ENCODE results near the gene EIF4G3.

Gene EIF4G3

GRCh38 chr1:20999525-21000244 is 177.0 kb downstream of the EIF4G3 start:
- Histone ChIP-seq H3K27me3 (replicated peaks in 2 of 5; ENCODE audit: control insufficient read depth in 4 of 5, insufficient read depth in 5 of 5, low read length in 4 of 5) (no peaks in the 10 kb centered on the region), H3K4me1 (ENCODE audit: control extremely low read depth in 1 of 4, control insufficient read depth in 4 of 4, insufficient read depth in 4 of 4, low read length in 3 of 4) (peaks cover 17 to 40% (median 30%) of the 10 kb centered on the region in 4 experiments), H3K36me3 (ENCODE audit: control insufficient read depth in 4 of 4, insufficient read depth in 4 of 4, low read length in 3 of 4) (peaks cover 0 to 2% (median under 1%) of the 10 kb centered on the region in 4 experiments), H3K9me3 (ENCODE audit: control extremely low read depth in 1 of 5, control insufficient read depth in 4 of 5, insufficient read depth in 2 of 5, low read depth in 1 of 5, low read length in 4 of 5) (no peaks in the 10 kb centered on the region), H3K4me3 (ENCODE audit: control insufficient read depth in 1 of 7, extremely low read depth in 1 of 7, insufficient read depth in 4 of 7, low read depth in 2 of 7, low read length in 6 of 7) (no peak overlapping the region), H3K27ac (ENCODE audit: insufficient read depth in 1 of 2, low read depth in 1 of 2, low read length in 2 of 2, poor library complexity in 1 of 2, severe bottlenecking in 2 of 2) (no peak overlapping the region)
- ChIA-PET CTCF (interaction anchor here (1.1 to 2.9 kb wide), 6 partner anchors 9 to 195 kb away, joined by 3 to 9 read pairs (median 5); no protein-coding TSS in a partner anchor), POLR2A (interaction anchor here (0.6 kb wide), 1 partner anchor 52 kb away, joined by 3 read pairs; no protein-coding TSS in a partner anchor)
- DNase-seq, result no peak
- WGBS (ENCODE audit: insufficient coverage), result no CpG with 5 or more reads among the region's 4 CpGs

- Histone ChIP-seq H3K27ac (ENCODE audit: insufficient read depth in 1 of 2, low read depth in 1 of 2, low read length in 2 of 2, poor library complexity in 1 of 2, severe bottlenecking in 2 of 2) (no peak overlapping the region), H3K27me3 (replicated peaks in 2 of 5; ENCODE audit: control insufficient read depth in 4 of 5, insufficient read depth in 5 of 5, low read length in 4 of 5) (no peaks in the 10 kb centered on the region), H3K9me3 (ENCODE audit: control extremely low read depth in 1 of 5, control insufficient read depth in 4 of 5, insufficient read depth in 2 of 5, low read depth in 1 of 5, low read length in 4 of 5) (no peaks in the 10 kb centered on the region), H3K36me3 (ENCODE audit: control insufficient read depth in 4 of 4, insufficient read depth in 4 of 4, low read length in 3 of 4) (peaks cover 0 to 2% (median under 1%) of the 10 kb centered on the region in 4 experiments), H3K4me3 (ENCODE audit: control insufficient read depth in 1 of 7, extremely low read depth in 1 of 7, insufficient read depth in 4 of 7, low read depth in 2 of 7, low read length in 6 of 7) (no peak overlapping the region), H3K4me1 (ENCODE audit: control extremely low read depth in 1 of 4, control insufficient read depth in 4 of 4, insufficient read depth in 4 of 4, low read length in 3 of 4) (peaks cover 18 to 43% (median 28%) of the 10 kb centered on the region in 4 experiments)
- DNase-seq, result no peak
- ChIA-PET POLR2A (no interaction called here), CTCF (interaction anchor here (1.1 to 2.9 kb wide), 5 partner anchors 9 to 70 kb away, joined by 3 to 9 read pairs (median 6); no protein-coding TSS in a partner anchor)
These were observed 177.9 kb downstream of the EIF4G3 start for GRCh38 chr1:20998826-20999225.

- CTCF ChIA-PET, result interaction anchor here (1.2 to 2.9 kb wide), 6 partner anchors 9 to 198 kb away, joined by 3 to 9 read pairs (median 5); no protein-coding TSS in a partner anchor
- H3K27me3 ChIP-seq (replicated peaks in 2 of 5; ENCODE audit: control insufficient read depth in 4 of 5, insufficient read depth in 5 of 5, low read length in 4 of 5), result no peaks in the 10 kb centered on the region
These were observed 179.0 kb downstream of the EIF4G3 start for GRCh38 chr1:20997602-20998224.

GRCh38 chr1:20996554-20996953 is 180.1 kb downstream of the EIF4G3 start:
- POLR2A ChIA-PET, result no interaction called here
- Histone ChIP-seq H3K4me3 (ENCODE audit: control insufficient read depth in 1 of 7, extremely low read depth in 1 of 7, insufficient read depth in 4 of 7, low read depth in 2 of 7, low read length in 6 of 7) (no peak overlapping the region), H3K9me3 (ENCODE audit: control extremely low read depth in 1 of 5, control insufficient read depth in 4 of 5, insufficient read depth in 2 of 5, low read depth in 1 of 5, low read length in 4 of 5) (no peaks in the 10 kb centered on the region), H3K27ac (ENCODE audit: insufficient read depth in 1 of 2, low read depth in 1 of 2, low read length in 2 of 2, poor library complexity in 1 of 2, severe bottlenecking in 2 of 2) (peak overlapping the region in 1 of 2 experiments; percentile 51), H3K4me1 (ENCODE audit: control extremely low read depth in 1 of 4, control insufficient read depth in 4 of 4, insufficient read depth in 4 of 4, low read length in 3 of 4) (peaks cover 22 to 57% (median 32%) of the 10 kb centered on the region in 4 experiments), H3K27me3 (replicated peaks in 2 of 5; ENCODE audit: control insufficient read depth in 4 of 5, insufficient read depth in 5 of 5, low read length in 4 of 5) (no peaks in the 10 kb centered on the region), H3K36me3 (ENCODE audit: control insufficient read depth in 4 of 4, insufficient read depth in 4 of 4, low read length in 3 of 4) (peaks cover 0 to 2% (median under 1%) of the 10 kb centered on the region in 4 experiments)
- DNase-seq, result no peak
- CTCF ChIA-PET, result interaction anchor here (1.2 to 2.9 kb wide), 3 partner anchors 10 to 199 kb away, joined by 3 to 9 read pairs (median 4); no protein-coding TSS in a partner anchor

More at GRCh38 chr1:20997602-20998224, 179.0 kb downstream of the EIF4G3 start:
- POLR2A ChIA-PET, result interaction anchor here (0.6 kb wide), 1 partner anchor 115 kb away, joined by 4 read pairs; no protein-coding TSS in a partner anchor
- Histone ChIP-seq H3K4me3 (ENCODE audit: control insufficient read depth in 1 of 7, extremely low read depth in 1 of 7, insufficient read depth in 4 of 7, low read depth in 2 of 7, low read length in 6 of 7) (peak overlapping the region in 1 of 7 experiments; percentile 18), H3K4me1 (ENCODE audit: control extremely low read depth in 1 of 4, control insufficient read depth in 4 of 4, insufficient read depth in 4 of 4, low read length in 3 of 4) (peaks cover 19 to 46% (median 27%) of the 10 kb centered on the region in 4 experiments), H3K27ac (ENCODE audit: insufficient read depth in 1 of 2, low read depth in 1 of 2, low read length in 2 of 2, poor library complexity in 1 of 2, severe bottlenecking in 2 of 2) (peak overlapping the region; percentile 25 to 67), H3K9me3 (ENCODE audit: control extremely low read depth in 1 of 5, control insufficient read depth in 4 of 5, insufficient read depth in 2 of 5, low read depth in 1 of 5, low read length in 4 of 5) (no peaks in the 10 kb centered on the region), H3K36me3 (ENCODE audit: control insufficient read depth in 4 of 4, insufficient read depth in 4 of 4, low read length in 3 of 4) (peaks cover 0 to 2% (median under 1%) of the 10 kb centered on the region in 4 experiments)
- no CpG with 5 or more reads among the region's 3 CpGs for WGBS (ENCODE audit: insufficient coverage)
- DNase-seq, result peak in 2 of 3 donors; percentile 48 to 76

- peak overlapping the region in 1 of 2 experiments; percentile 74 for H3K27ac ChIP-seq (ENCODE audit: insufficient read depth in 1 of 2, low read depth in 1 of 2, low read length in 2 of 2, poor library complexity in 1 of 2, severe bottlenecking in 2 of 2)
- peak in 2 of 3 donors; percentile 50 to 54 for DNase-seq
- peaks cover 0 to 2% (median 0%) of the 10 kb centered on the region in 4 experiments for H3K36me3 ChIP-seq (ENCODE audit: control insufficient read depth in 4 of 4, insufficient read depth in 4 of 4, low read length in 3 of 4)
- ChIA-PET CTCF (interaction anchor here (1.3 to 2.5 kb wide), 4 partner anchors 8 to 201 kb away, joined by 4 to 8 read pairs (median 6); no protein-coding TSS in a partner anchor), POLR2A (no interaction called here)
- H3K27me3 ChIP-seq (replicated peaks in 2 of 5; ENCODE audit: control insufficient read depth in 4 of 5, insufficient read depth in 5 of 5, low read length in 4 of 5), result no peaks in the 10 kb centered on the region
- H3K4me3 ChIP-seq (ENCODE audit: control insufficient read depth in 1 of 7, extremely low read depth in 1 of 7, insufficient read depth in 4 of 7, low read depth in 2 of 7, low read length in 6 of 7), result peak overlapping the region in 1 of 7 experiments; percentile 44
- peaks cover 19 to 47% (median 22%) of the 10 kb centered on the region in 4 experiments for H3K4me1 ChIP-seq (ENCODE audit: control extremely low read depth in 1 of 4, control insufficient read depth in 4 of 4, insufficient read depth in 4 of 4, low read length in 3 of 4)
- 100% methylated on average over 3 of the region's 5 CpGs for WGBS (ENCODE audit: insufficient coverage)
- H3K9me3 ChIP-seq (ENCODE audit: control extremely low read depth in 1 of 5, control insufficient read depth in 4 of 5, insufficient read depth in 2 of 5, low read depth in 1 of 5, low read length in 4 of 5), result no peaks in the 10 kb centered on the region
These were observed 182.8 kb downstream of the EIF4G3 start for GRCh38 chr1:20993716-20994575.

- Histone ChIP-seq H3K4me3 (ENCODE audit: control insufficient read depth in 1 of 7, extremely low read depth in 1 of 7, insufficient read depth in 4 of 7, low read depth in 2 of 7, low read length in 6 of 7) (peak overlapping the region in 3 of 7 experiments; percentile 10 to 53 (median 29)), H3K4me1 (ENCODE audit: control extremely low read depth in 1 of 4, control insufficient read depth in 4 of 4, insufficient read depth in 4 of 4, low read length in 3 of 4) (peaks cover 12 to 42% (median 15%) of the 10 kb centered on the region in 4 experiments), H3K9me3 (ENCODE audit: control extremely low read depth in 1 of 5, control insufficient read depth in 4 of 5, insufficient read depth in 2 of 5, low read depth in 1 of 5, low read length in 4 of 5) (no peaks in the 10 kb centered on the region), H3K36me3 (ENCODE audit: control insufficient read depth in 4 of 4, insufficient read depth in 4 of 4, low read length in 3 of 4) (peaks cover 0 to 2% (median 0%) of the 10 kb centered on the region in 4 experiments), H3K27ac (ENCODE audit: insufficient read depth in 1 of 2, low read depth in 1 of 2, low read length in 2 of 2, poor library complexity in 1 of 2, severe bottlenecking in 2 of 2) (peak overlapping the region; percentile 46 to 74), H3K27me3 (replicated peaks in 2 of 5; ENCODE audit: control insufficient read depth in 4 of 5, insufficient read depth in 5 of 5, low read length in 4 of 5) (no peaks in the 10 kb centered on the region)
- ChIA-PET CTCF (interaction anchor here (1.0 to 2.5 kb wide), 4 partner anchors 8 to 203 kb away, joined by 4 to 12 read pairs (median 7); no protein-coding TSS in a partner anchor), POLR2A (no interaction called here)
- WGBS (ENCODE audit: insufficient coverage), result 0% methylated on average over 1 of the region's 2 CpGs
- peak in 2 of 3 donors; percentile 38 to 49 for DNase-seq
These were observed 184.2 kb downstream of the EIF4G3 start for GRCh38 chr1:20992322-20993056.
